Medulla oblongata (tissue), 1 donor: ENCODE data around the gene KCNC4.

Experiments used
- DNase-seq: peaks from one replicate; pipeline ENCODE4 v3.0.0-alpha.2; 2015; ENCODE audit errors: extremely low spot score

Gene KCNC4

DNA sequence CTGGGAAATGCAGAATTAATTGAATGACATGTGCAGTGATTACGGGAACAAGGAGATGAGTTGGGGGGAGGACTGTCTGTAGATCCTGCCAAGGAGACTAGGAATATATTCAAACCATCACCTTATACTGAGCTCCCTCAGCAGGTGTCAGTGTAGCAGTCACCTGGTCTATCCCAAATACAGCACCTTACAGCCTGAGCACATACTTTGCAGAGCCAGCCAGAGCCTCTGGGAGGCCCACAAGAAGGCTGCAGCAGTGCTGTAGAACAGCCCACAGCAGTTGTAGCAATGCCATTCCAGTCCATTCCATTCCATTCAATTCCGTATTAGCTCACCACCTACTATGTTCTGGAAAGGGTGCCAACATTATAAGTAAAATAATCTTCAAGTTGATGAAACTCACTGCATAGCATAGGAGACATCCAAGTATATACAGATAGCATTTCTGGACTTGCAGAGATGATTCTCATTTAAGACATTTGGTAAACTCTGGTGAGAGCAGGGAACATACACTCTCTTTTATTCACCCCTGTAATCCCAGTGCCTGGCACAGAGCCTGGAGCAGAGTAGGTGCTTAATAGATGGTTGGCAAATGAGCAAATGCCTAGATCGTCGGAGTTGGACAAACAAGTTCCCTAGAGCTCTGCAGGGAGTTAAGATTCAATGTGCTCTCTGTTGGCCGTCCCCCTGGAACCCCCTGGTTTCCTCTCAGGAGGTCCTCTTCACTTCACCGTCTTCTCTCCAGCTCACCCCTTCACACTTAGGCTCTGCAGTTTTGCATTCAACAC, 44.7 kb downstream of the KCNC4 start:
- no peak for DNase-seq

DNA sequence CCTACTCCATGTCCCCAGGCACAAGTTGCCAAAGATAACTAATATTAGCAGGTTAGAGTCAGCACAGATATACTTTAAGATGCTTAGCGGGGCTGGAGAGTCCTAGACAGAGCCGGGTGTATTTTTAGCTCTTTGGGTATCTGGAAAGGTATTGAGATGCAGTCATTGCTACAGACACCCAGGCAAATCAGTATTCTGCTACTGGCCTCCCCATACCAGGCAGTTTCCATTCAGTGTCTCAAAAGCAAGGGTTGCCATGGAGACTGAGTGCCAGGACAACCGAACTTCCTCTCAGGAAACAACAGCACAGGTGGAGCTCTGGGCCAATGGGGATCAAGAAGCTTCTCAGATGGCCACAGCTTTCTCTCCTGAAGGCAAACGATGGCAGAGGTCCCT, 45.3 kb downstream of the KCNC4 start:
- peak; percentile 56 for DNase-seq

DNA sequence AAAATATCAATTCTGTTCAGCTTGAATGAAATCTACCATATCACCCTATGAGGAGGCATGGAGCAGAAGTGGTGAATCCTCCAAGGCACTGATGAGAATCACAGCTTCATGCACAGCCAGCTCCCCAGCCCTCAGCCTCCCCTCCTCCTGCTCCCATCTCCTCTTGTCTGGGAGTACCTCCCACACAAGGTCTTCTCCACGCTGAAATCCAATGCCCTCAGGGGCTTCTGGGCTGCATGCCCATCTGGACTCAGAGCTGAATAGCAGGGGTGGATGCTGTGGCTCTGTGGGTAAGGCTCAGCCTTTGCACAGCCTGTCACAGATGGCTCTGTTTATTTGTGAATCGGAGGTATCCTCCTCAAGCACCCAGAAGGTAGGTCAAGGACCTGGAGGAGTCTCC, 48.6 kb downstream of the KCNC4 start:
- no peak for DNase-seq

DNA sequence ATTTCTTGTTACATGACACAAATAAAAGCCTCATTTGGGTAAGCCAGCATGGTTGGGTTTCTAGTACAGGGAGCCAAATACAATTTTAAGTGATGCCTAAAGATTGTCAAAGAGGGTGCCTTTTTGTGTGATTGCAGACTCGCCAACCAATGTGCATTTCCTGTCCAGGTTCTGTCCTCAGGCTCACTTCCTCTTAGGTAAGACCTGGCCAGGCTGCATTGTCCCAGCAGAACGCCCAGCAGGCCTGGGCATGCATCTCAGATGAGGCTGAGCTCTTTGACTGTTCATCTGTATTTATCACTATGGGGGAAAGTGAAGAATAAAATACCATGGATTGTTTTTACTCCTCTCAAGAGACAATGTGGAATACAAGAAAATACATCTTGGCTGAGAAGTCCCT, 49.7 kb downstream of the KCNC4 start:
- no peak for DNase-seq
